DMS153 (cell line): ENCODE data around the gene PWP2.
"Not testable (repeated sequence)": the region's sequence is repeated elsewhere in the genome, so short reads cannot be mapped to it uniquely, and the experiment has no call there.

ENCODE experiments used
- DNase-seq: peaks from one replicate; lab custom pipeline; 2025; lab: John Stamatoyannopoulos, UW

PWP2 gene

DNA sequence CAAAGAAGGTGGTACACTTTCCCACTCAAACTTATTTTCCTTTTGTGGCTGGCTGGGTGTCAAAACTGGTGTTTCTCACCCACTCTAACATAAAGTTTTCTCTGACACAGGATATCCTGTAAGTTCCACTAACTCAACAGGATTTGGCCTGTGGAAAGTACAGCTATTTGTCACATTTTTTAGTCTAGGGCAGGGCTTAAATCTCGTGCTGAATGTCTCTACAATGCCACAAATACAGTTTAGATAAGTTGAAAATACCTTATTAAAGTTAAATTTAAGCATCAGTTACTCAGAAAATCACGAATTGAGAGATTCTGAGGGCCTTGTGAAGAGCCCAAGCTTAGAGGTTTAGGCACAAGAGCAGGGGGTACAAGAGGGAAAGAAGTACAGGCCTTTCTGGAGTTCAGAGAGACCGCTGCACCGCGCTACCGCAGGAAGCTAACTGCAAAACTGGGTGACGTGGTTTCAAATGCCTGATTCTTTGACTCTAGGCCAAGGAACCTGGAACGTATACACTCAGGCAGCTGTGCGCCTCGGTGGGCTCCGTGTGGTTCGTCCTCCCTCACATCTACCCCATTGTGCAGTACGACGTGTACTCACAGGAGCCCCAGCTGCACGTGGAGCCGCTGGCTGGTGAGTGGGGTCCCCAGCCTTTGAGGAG, 23.4 kb upstream of the PWP2 start:
- no peak for DNase-seq

DNA sequence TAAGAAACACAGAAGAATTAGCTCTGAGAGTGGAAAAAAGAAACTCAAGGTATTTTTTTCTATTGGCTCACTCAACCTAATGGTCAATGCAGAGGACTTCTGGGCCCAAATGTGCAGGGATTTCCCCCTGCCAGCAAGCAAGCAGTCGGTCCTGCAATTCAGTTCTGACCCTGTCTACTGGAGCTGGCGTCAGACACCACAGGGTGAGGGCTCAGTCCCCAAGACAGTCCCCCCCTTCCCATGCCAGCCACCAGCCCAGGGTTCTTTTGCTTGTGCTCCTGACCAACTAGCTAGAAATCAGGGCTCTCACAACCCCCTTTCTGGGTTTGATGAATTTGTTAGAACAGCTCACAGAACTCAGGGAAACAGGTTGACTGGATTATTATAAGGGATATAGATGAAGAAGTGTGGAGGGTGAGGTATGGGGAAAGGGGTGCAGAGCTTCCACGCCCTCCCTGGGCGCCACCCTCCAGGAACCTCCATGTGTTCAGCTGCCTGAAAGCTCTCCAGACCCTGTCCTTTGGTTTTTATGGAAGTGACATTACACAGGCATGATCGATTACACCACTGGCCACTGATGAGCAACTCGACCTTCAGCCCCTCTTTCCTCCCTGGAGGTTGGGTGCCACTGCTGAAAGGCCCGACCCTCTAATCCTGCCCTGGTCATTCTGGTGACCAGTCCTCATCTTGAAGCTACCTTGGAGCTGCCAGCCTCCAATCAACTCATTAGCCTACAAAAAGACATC, 22.5 kb upstream of the PWP2 start:
- no peak for DNase-seq

GRCh38 chr21:44085491-44086321, 21.5 kb upstream of the PWP2 start:
- no peak for DNase-seq

GRCh38 chr21:44086636-44087425, 20.4 kb upstream of the PWP2 start:
- no peak for DNase-seq

GRCh38 chr21:44087426-44088400, 19.5 kb upstream of the PWP2 start:
- no peak for DNase-seq

DNA sequence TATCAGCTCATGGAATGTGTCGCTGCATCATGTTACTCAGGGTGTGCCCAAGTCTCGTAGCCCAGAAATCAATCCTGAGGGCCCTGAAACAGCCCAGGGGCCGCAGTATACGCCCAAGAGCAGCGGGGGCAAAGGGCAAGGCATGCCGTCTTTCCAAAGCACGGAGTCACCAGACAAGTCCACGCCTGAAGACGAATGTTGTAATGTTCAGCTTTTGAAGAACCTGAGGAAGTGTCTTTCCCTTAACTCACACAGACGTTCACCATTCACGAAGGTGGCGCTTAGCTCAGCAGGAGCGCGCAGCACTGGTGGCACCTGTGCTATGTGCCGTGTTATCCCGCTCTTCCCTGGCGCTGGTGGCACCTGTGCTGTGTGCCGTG, 18.8 kb upstream of the PWP2 start:
- no peak for DNase-seq

- no peak for DNase-seq
These were observed 17.9 kb upstream of the PWP2 start for GRCh38 chr21:44089001-44089911.

- DNase-seq, result no peak
These were observed 16.9 kb upstream of the PWP2 start for GRCh38 chr21:44090325-44090724.

- no peak for DNase-seq
These were observed 15.0 kb upstream of the PWP2 start for GRCh38 chr21:44092211-44092610.

DNA sequence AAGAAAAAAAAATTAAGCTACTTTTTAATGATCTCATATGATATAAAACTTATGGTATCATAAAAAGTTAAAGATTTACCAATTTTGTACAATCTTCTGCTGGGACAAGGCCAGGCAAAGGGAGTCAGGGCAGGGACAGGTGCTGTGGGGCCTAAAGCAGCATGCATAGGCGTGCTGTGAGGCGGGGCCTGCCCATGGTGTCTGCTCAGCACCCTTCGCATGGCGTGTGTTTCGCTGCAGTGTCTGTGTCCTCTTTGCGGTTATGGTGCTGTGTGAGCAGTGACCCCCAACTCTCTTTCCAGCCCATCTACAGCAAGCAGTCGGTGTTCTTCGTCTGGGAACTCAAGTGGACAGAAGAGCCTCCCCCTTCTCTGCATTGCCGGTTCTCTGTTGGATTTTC, 13.4 kb upstream of the PWP2 start:
- DNase-seq, result no peak

- DNase-seq, result no peak
These were observed 12.4 kb upstream of the PWP2 start for GRCh38 chr21:44094832-44095231.

DNA sequence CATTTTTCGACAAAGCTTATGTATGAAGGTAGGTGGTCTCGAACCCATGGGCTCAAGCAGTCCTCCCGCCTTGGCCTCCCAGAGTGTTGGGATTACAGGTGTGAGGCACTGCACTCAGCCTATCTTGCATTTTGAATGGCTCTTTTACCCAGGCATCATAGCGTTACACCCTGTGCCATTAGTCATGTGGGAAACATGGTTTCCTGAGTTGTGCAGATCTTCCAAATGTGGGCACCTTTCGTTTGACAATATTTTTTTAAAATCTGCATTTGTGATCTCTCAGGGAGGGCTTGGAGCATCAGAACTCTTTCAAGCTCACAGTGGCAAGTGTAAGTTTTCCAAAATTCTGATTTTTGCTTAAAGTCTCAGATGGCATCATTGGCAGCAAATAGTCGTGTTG, 8.7 kb upstream of the PWP2 start:
- not testable (repeated sequence) for DNase-seq

- not testable (repeated sequence) for DNase-seq
These were observed 8.2 kb upstream of the PWP2 start for GRCh38 chr21:44098964-44099363.

DNA sequence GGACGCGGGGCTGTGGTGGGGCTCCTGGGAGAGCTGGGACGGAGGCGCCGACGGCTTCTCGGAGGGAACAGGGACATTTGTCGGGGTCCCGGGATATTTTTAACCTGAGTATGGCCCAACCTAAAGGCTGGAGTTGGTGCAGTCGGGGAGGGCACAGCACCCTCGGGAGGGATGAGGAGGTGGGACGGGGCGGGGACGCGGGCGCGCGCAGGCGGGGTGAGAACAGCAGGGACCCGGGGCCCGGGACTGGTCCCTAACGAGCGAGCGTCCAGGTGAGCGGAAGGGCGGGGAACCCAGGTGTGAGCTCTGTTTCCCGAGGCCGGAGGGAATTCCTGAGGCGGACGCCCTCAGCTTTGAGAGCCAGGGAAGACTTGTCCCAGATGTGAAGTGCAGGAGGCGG, 390 bp downstream of the PWP2 start:
- DNase-seq, result not testable (repeated sequence)

DNA sequence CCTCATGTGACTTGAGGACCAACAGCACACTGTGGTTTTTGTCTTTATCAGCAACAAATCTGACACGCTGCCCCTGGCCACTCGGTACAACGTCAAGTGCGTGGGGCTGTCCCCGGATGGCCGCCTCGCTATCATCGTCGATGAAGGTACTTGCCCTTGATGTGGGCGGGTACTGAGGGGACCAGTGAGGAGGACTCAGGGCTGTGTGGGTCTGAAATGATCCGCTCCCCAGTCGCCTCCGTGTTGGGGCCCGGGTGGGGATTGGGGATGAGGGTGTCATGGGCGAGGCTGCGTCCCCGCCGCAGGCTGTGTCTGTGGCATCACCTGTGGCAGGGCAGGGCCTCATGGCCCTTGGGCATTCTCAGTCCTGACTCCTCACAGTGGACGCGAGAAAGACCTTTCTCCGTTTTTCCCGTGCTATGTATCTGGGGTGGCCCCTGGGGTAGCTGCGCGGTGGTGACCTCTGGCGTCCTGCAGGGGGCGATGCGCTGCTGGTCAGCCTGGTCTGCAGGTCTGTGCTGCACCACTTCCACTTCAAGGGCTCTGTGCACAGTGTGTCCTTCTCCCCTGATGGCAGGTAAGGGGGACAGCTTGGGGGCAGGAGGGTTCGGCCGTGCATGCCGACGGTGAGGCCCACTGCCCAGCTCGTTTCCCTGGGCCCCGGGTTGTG, 6.6 kb downstream of the PWP2 start:
- not testable (repeated sequence) for DNase-seq

DNA sequence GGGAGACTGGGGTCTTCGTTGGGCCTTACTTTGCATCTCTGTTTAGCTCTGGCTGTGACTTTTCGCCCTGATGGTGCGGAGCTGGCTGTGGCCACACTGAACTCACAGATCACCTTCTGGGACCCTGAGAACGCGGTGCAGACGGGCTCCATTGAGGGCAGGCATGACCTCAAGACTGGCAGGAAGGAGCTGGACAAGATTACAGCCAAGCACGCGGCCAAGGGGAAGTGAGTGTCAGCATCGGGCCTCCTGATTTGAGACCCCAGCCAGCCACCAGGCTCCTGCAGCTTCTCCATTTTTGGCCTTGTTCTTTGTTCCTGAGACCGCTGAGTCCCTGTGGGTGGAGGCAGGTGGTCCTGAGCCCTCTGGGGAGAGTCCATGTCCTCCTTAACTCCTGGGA, 14.9 kb downstream of the PWP2 start:
- not testable (repeated sequence) for DNase-seq

GRCh38 chr21:44127827-44128226, 20.6 kb downstream of the PWP2 start:
- DNase-seq, result not testable (repeated sequence)

DNA sequence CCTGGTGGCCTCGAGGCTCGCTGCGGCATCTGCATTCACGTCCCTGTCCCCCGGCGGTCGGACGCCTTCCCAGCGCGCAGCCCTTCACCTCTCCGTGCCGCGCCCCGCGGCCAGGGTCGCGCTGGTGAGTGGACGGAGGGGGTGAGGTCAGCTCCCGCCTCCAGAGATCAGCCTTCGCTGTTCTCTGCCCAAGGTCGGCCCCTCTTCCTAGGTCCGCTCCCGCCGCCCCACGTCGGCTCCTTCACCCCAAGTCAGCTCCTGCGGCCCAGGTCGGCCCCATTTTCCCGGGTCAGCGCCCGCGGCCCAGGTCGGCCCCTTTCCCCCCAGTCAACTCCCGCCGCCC, 26.5 kb downstream of the PWP2 start:
- not testable (repeated sequence) for DNase-seq

GRCh38 chr21:44134732-44135131, 27.5 kb downstream of the PWP2 start:
- DNase-seq, result not testable (repeated sequence)
